Fibroblast of skin of left quadriceps (primary cell): Measurements from ENCODE around the gene PDXK.
"Not testable (repeated sequence)": the region's sequence is repeated elsewhere in the genome, so short reads cannot be mapped to it uniquely, and the experiment has no call there.

ENCODE experiments used
- DNase-seq, 2 experiments: peaks; one replicate each; pipeline ENCODE4 v3.0.0-alpha.2; 2013; ENCODE audit warnings: low read depth in 2 of 2

The PDXK gene

DNA sequence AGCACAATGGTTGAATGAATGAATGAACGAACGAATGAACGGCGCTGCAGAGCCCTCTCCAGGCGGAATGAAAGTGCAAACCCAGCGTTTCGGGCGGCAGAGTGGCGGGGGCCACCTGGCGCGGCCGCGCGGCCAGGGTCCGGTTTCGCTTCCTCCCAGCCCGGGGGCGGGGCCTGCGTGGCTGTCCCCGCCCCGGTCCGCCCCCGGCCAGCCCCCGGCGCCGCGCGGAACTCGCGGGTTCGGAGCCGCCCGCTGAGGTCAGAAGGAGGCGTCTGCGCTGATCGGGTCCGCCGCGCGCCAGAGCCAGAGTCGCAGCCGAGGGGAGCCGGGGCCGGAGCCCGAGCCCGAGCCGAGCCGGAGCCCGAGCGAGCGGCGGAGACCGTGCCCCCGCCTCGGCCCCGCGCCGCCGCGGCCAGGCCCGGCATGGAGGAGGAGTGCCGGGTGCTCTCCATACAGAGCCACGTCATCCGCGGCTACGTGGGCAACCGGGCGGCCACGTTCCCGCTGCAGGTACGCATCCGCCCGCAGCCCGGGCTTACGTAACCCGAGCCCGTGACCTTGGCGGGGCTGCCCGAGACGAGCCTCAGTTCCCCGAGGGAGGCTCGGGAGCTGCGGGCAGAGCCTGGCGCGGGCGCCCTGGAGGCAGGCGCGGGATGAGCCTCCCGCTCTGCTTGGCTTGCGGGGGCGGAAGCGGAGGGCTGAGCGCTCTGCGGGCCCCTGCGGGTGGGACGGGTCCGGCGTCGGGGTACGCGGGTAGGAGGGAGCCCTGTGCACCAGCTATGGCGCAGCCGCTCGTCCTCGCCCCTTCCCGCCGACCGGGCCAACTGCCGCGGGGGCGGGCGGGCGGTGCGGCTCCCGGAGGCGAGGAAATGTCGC is at the start of gene PDXK:
Gene PDXK (plus strand): TSS at position 258 of the 876 bp plus-strand sequence. CDS start 166 bp downstream, at position 424.
- DNase-seq: no peak

DNA sequence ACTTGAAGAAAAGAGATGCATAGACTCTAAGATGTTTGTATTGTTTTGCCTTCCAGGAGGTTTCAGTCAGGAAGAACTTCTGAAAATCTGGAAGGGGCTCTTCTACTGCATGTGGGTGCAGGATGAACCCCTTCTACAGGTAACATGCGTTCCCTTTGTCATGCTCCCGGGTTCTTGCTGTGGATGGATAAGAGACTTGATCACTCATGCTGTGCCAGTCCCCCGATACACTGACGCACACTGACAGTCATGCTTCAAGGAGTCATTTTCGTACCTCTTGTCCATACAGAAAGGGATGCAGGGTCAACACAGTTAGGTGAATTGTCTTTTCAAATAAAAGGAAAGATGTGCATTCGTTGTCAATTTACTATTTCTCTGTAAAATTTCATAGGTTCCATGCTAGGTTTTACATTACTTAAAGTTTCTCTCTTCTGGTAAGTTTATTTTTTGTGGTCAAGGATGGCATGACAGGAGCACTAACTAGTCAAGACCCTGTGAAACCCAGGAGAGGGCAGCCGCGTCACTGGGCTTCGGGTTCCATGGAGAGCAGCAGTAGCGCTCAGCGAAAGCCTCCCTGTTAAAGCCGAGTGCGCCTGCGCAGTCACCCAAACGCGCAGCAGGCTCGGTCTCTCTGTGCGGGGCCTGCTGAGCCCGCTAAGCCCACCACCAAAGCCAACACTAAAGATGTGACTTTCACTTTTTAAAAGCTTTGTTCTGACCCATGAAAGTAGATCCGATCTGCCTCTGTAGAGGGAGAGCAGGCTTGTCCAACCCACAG is 48.9 kb upstream of the PDXK start:
- no peak for DNase-seq

DNA sequence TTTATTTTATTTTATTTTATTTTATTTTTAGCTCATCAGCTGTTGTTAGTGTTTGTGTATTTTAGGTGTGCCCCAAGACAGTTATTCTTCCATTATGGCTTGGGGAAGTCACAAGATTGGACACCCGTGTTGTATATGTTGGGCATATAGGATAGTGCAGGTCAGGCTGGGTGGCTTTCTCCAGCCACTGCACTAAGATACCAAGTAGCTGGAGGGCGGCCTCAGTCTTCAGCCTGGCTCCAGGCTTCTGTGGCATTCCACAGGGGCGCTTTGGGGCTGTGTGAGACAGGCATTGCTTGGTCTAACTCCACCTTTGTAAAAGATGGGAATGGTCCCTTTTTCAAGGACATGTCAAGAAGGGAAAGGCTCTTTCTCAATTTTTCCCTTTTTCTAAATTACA is 43.1 kb upstream of the PDXK start:
- no peak for DNase-seq

DNA sequence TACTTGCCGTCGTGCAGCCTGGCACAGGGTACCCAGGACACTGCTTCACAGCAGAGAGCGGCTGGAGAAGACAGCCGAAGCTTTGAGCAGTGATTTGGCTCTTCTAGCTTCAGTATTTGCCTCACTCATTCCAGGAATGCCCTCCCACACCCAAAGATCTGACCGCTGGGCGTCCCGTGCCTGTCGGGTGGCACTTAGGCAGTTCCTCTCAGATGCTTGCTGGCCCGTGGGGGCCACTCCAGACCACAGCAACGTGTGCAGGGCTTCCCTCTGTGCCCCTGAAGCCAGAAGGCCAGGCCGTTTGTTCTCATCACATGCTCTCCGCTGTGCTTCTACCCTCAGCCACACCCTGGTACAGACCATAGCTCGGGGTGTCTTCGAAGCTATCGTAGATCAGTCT is 42.5 kb upstream of the PDXK start:
- DNase-seq: no peak

DNA sequence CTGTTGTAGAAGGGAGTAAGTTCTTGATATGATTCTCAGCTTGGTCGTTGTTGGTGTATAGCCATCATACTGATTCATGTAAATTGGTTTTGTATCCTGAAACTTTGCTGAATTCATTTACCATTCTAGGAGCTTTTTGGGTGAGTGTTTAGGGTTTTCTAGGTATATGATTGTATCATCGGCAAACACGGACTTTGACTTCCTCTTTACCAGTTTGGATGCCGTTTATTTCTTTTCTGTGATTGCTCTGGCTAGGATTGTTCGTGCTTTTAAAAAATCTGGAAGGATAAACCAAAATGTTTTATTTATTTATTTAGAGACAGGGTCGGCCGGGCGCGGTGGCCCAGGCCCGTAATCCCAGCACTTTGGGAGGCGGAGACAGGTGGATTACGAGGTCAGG is 39.0 kb upstream of the PDXK start:
- DNase-seq: no peak

DNA sequence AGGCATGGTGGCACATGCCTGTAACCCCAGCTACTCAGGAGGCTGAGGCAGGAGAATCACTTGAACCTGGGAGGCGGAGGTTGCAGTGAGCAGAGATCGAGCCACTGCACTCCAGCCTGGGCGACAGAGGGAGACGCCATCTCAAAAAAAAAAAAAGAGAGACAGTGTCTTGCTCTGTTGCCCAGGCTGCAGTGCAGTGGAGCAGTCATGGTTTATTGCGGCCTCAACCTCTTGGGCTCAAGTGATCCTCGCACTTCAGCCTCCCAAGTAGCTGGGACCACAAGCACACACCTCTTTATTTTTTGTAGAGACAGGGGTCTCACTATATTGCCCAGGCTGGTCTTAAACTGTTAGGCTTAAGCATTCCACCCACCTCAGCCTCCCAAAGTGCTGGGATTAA is 38.5 kb upstream of the PDXK start:
- not testable (repeated sequence) for DNase-seq

DNA sequence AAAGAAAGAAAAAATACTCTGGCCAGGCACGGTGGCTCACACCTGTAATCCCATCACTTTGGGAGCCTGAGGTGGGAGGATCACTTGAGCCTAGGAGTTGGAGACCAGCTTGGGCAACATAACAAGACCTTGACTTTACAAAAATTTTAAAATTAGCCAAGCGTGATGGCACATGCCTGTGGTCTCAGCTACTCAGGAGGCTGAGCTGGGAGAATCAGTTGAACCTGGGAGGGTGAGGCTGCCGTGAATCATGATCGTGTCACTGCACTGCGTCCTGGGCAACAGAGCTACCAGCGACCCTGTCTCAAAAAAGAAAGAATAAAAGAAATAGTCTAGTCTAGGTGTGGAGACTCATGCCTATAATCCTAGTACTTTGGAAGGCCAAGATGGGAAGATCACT is 37.3 kb upstream of the PDXK start:
- DNase-seq: no peak

DNA sequence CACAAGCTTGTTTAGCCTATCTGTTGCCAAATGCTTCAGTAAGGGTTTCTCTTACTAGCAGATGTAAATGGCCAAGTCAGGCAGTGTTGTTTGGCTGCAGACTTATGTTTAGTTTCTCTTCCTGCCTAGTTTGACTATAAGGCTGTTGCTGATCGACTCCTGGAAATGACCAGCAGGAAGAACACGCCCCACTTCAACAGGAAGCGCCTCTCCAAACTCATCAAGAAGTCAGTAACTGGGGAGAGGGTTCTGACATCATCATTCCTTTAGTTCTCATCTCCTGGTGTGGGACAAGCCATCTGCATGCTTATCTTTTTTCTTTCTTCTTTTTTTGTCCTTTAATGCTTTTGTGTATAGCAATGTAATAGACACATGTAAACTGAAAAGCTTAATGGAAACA is 34.5 kb upstream of the PDXK start:
- no peak for DNase-seq

DNA sequence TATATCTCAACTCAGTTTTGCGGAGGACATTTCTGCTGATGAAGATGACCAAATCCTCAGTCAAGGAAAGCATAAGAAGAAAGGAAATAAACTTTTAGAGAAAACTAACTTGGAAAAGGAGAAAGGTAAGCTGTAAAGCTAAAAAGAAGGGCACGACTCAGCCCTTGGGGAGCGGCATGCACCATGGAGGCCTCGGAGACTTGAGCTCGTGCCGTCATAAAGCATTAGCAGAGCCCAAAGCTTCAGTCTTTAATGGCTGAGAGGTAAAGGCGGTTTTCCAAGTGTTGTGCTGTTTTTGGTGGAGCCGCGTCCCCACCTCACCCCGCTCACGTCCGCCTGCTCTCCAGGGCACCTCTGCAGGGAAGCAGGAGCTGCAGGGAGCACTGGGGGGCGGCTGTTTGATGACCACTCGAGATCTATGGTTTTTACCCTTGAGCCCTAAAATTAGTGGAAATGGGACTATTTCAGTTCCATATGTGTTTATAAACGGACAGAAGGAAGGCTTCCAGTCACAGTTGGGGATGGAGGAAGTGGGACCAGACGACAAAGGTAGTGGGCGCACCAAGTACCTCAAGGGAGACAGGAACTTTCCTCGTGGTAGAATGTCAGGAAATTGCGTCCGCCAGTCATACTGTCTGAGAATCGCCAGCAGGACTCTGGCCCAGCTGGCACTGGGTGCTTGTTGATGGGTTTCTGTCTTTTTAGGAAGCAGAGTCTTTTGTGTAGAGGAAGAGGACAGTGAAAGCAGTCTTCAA is 31.9 kb upstream of the PDXK start:
- no peak for DNase-seq

DNA sequence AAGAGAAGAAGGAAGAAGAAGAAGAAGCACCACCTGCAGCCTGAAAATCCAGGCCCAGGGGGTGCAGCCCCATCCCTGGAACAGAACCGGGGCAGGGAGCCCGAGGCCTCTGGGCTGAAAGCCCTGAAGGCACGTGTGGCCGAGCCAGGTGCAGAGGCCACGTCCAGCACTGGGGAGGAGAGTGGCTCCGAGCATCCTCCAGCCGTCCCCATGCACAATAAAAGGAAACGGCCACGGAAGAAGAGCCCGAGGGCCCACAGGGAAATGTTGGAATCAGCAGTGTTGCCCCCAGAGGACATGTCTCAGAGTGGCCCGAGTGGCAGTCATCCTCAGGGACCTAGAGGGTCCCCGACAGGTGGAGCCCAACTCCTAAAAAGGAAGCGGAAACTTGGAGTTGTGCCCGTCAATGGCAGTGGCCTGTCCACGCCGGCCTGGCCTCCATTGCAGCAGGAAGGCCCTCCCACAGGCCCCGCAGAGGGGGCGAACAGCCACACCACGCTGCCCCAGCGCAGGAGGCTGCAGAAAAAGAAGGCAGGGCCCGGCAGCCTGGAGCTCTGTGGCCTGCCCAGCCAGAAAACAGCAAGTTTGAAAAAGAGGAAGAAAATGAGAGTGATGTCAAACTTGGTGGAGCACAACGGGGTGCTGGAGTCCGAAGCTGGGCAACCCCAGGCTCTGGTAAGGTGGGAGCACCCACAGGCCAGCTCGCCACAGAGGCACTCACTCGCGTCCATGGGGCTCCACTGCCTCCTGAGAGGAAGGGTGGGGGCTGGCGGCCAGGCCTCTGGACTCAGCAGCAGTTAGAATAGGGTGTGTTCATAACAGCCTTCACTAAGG is 31.1 kb upstream of the PDXK start:
- DNase-seq: no peak

DNA sequence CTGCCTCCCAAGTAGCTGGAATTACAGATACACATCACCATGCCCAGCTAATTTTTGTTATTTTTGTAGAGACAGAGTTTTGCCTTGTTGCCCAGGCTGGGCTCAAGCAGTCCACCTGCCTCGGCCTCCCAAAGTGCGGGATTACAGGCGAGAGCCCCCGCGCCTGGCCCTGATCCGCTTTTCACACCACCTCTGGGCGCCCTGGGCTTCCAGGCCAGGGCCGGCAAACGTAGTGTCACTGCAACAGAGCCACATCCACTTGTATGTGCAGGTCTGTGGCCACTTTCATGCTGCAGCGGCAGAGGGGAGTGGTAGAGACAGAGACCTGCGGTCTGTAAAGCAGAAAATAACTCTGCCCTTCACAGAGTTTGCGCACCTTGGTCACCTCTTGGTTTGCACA is 30.0 kb upstream of the PDXK start:
- DNase-seq: no peak

DNA sequence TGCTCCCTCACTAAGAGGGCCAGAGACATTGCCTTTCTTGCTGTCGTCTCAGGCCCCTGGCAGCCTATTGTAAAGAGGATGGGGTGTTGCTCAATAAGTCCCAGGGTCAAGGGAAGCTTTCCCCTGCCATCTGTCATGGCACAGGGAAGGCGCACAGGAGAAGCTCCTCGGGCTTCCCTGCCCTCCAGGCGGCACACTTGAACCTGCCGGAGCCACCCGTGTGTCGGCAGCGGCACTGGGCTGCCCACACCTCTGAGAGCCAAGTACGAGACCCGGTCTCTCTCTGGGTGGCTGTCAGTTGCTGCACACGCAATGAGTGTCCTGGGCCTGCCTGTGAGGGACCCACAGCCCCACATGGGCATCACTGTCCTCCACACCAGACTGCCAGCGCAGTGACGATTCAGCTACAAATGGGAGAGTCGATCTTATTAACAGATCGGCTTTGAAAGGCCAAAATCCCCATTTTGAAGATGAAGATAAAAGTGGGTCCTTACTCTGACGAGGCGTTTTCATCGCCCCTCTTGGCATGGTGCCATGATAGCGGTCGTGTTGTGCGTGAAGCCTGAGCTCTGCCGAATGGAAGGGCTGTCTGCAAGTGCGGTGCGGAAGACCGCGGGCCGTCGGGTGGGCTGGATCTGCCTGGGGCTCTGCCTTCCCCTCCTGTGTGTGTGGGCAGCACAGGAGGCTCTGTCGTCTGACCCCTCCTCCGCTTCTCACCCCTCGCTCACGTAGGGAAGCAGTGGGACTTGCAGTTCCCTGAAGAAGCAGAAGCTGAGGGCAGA is 29.2 kb upstream of the PDXK start:
- no peak for DNase-seq

DNA sequence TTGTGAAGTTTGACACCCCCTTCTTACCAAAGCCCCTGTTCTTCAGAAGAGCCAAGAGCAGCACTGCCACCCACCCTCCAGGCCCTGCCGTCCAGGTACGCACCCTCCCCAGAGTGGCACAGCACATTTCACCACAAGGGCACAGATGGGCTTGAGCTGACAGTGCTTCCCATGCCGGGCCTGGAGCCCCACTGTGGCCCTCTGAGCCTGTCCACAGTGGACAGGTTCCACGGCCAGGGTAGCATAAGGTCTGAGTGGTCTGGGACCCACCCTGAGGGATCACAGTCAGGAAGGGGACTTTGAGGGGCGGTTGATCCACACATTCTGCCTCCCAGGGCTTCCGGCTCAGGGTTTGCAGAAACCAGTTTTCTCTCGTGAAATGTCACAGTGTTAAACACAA is 28.6 kb upstream of the PDXK start:
- no peak for DNase-seq

DNA sequence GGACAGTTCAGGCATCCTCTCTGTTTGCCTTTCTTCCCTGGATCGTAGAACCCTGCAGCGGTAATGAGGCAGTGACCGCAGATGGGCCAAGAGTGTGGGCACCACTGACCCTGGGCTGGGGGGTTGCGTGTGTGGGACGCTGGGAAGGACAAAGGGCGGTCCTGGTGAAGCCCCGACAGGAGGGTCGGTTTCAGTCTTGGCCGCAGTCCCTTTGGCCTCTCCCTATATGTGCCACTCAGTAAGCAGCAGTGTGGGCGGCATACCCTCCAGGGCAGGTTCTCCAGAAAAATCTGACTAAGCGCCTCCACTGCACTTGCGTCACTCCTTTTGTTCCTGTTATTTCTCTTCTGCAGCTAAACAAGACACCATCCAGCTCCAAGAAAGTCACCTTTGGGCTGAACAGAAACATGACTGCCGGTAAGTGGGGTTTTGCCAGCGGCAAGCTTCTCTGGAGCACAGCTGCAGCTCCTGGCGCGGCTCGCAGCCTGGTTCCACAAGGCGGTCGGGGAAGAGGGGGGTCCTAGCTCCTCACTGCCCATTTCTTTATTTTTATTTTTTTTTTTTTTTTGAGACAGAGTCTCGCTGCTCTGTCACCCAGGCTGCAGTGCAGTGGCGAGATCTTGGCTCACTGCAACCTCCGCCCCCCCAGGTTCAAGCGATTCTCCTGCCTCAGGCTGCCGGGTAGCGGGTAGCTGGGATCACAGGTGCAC is 27.7 kb upstream of the PDXK start:
- no peak for DNase-seq

DNA sequence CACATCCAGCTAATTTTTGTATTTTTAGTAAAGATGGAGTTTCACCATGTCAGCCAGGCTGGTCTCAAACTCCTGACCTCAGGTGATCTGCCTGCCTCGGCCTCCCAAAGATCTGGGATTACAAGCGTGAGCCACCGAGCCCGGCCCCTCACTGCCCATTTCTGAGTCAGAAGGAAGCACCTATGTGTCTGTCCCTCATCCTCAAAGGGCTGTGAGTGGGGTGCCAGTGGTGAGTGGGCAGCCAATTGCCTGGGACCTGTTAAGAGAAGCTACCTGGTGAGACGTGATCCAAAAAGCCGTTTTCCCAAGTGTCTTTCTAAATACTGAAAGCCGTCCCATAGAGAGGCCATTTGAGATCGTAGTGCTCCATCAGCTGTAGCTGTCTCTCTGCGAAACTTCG is 27.1 kb upstream of the PDXK start:
- no peak for DNase-seq

DNA sequence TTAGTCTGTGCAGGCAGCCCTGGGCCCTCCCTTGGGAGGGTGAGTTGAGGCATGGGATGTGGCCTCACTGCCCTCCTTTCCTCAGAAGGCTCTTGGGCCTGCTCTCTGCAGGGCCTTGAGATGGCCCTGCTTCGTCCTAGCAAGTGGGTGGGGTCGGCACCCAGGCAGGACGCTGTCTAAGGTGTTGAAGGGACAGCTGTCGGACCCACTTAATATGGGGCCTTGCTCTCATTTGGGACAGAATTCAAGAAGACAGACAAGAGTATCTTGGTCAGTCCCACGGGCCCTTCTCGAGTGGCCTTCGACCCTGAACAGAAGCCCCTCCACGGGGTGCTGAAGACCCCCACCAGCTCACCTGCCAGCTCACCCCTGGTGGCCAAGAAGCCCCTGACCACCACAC is 26.0 kb upstream of the PDXK start:
- DNase-seq: no peak

DNA sequence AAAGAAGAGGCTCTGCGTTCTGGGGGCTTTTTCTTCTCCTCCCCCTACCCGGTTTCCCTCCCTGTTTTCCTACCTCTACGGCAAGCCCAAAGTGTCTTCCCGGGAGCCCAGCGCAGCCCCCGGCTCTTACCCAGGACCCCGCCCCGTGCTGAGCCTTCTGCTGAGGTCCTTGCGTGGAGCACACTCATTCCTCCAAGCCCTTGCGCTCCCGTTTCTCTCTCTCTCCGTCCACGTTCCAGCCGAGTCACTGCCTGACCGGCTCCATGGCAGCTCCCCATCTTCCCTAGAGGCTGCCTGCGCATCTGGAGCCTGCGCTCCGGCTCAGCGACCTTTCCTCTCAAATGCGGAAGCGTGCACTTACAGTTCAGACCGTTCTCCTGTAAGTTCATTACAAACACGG is 24.9 kb upstream of the PDXK start:
- DNase-seq: no peak

DNA sequence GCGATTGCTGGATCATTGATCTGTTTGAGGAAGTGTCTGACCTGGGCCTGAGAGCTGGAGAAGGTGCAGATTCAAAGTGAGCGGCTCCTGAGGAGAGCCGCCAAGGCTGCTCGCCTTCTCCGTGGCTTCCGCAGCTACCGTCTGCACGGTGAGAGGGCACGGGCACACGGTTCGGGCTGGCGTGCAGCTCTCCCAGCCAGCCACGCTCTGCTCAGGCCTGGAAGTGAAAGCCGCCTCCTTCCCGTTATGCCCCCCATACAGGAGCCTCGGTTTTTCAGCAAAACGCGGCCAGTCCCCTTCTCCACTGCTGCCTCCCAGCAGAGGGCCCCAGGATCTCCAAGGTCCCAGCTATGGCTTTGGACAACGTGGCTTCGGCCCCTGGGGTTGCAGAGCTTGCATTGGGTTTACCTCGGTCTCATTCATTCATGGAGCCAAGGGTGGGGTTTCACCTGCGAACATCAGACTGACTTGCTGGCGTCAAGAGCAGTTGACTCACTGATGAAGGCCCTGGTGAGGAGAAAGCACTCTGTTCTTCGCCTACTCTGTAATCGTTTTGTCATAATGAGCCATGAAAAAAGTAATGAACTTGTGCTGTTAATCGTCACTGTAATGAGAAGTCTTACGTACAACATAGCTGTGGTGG is 24.4 kb upstream of the PDXK start:
- DNase-seq: no peak

DNA sequence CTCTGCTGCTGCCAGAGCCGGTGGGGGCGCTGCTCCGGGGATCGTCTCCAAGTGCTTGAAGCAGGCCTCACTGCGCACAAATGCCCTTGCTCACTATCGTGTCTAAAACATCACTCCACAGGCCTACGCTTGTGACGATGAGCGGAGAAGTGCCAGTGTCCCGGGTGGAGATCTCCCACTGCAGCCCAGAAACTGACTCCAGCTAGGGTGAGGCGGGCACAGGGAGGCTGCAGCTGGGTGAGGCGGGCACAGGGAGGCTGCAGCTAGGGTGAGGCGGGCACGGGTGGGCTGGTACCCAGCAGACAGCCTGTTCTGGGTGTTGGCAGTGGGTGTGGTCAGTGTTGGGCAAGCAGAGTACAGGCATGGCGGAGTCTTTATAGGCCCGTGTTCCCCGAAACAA is 22.7 kb upstream of the PDXK start:
- no peak for DNase-seq
